Measurements from ENCODE around the gene ATN1. TPM values are rescaled to one million over a fixed set of nuclear protein-coding genes. Genes with fewer than 3 reads are reported as not detected.
A peak's percentile ranks its signal among the peaks of the same experiment; 100 is the strongest.

ATN1 gene
- total RNA-seq, 2 donors from 2014 or later, result 36.1 to 86.7 TPM

DNA sequence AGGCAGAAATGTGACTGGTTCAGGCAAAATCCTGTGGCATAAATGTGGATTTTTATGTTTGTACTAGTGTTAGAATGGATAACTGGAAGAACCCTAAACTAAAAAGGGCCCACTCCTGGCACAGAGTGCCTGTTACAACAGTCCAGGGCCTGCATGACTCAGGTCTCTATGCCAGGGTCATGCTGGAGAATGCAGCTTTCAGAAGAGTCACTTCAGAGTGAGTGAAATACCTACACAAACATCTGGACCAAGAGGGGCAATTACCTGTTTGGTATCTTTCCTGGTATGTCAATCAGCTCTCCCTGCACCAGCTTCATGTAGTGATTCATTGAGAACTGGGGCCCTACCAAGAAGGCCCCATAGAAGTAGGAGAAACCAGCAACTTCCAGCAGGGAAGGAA, 53.0 kb downstream of the ATN1 start:
- ATAC-seq (no peak), DNase-seq (no peak)
- H3K27me3 ChIP-seq, result no peaks in the 10 kb centered on the region
- TF ChIP-seq POLR2A (IDR thresholded peaks at IDR 0.05), result no peak
- TF ChIP-seq, protein P1, sequence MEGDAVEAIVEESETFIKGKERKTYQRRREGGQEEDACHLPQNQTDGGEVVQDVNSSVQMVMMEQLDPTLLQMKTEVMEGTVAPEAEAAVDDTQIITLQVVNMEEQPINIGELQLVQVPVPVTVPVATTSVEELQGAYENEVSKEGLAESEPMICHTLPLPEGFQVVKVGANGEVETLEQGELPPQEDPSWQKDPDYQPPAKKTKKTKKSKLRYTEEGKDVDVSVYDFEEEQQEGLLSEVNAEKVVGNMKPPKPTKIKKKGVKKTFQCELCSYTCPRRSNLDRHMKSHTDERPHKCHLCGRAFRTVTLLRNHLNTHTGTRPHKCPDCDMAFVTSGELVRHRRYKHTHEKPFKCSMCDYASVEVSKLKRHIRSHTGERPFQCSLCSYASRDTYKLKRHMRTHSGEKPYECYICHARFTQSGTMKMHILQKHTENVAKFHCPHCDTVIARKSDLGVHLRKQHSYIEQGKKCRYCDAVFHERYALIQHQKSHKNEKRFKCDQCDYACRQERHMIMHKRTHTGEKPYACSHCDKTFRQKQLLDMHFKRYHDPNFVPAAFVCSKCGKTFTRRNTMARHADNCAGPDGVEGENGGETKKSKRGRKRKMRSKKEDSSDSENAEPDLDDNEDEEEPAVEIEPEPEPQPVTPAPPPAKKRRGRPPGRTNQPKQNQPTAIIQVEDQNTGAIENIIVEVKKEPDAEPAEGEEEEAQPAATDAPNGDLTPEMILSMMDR (IDR thresholded peaks at IDR 0.05), result no peak
- H3K9me3 ChIP-seq, result no peaks in the 10 kb centered on the region
- no peak overlapping the region for H3K4me3 ChIP-seq
- intact Hi-C loops (cut with DNase I), result no loop called here
- H3K27ac ChIP-seq, result no peak overlapping the region
- peaks cover 5 to 24% of the 10 kb centered on the region in 2 donors for H3K36me3 ChIP-seq (replicated peaks in 1 of 2; ENCODE audit: insufficient read depth in 1 of 2, low read depth in 2 of 2)
- H3K4me1 ChIP-seq, result no peaks in the 10 kb centered on the region

GRCh38 chr12:6981152-6982052, 53.6 kb downstream of the ATN1 start:
- intact Hi-C loops (cut with DNase I), result no loop called here
- Histone ChIP-seq H3K27me3 (no peaks in the 10 kb centered on the region), H3K4me3 (no peak overlapping the region), H3K9me3 (no peaks in the 10 kb centered on the region), H3K4me1 (no peaks in the 10 kb centered on the region), H3K27ac (no peak overlapping the region), H3K36me3 (replicated peaks in 1 of 2; ENCODE audit: insufficient read depth in 1 of 2, low read depth in 2 of 2) (peaks cover 0 to 20% of the 10 kb centered on the region in 2 donors)
- 64 to 87% methylated on average over 10 of the region's 10 CpGs for WGBS, 2 donors
- DNase-seq (no peak), ATAC-seq (no peak)
- TF ChIP-seq POLR2A (IDR thresholded peaks at IDR 0.05), result no peak

- TF ChIP-seq, protein P1 (IDR thresholded peaks at IDR 0.05), result no peak
- no peak for TF ChIP-seq POLR2A (IDR thresholded peaks at IDR 0.05)
- intact Hi-C loops (cut with DNase I), result no loop called here
- 87 to 90% methylated on average over 7 of the region's 7 CpGs for WGBS, 2 donors
- Histone ChIP-seq H3K36me3 (replicated peaks in 1 of 2; ENCODE audit: insufficient read depth in 1 of 2, low read depth in 2 of 2) (peaks cover 0 to 17% of the 10 kb centered on the region in 2 donors), H3K9me3 (no peaks in the 10 kb centered on the region), H3K27me3 (no peaks in the 10 kb centered on the region), H3K27ac (no peak overlapping the region), H3K4me1 (peaks cover 5% of the 10 kb centered on the region), H3K4me3 (no peak overlapping the region)
- ATAC-seq (no peak), DNase-seq (no peak)
Measured at GRCh38 chr12:6982532-6982931, 54.8 kb downstream of the ATN1 start.

GRCh38 chr12:6987956-6988553, 60.3 kb downstream of the ATN1 start:
- Histone ChIP-seq H3K4me3 (no peak overlapping the region), H3K27ac (peak overlapping the region; percentile 66 to 89 (median 81)), H3K9me3 (no peaks in the 10 kb centered on the region), H3K4me1 (peaks cover 28% of the 10 kb centered on the region), H3K36me3 (replicated peaks in 1 of 2; ENCODE audit: insufficient read depth in 1 of 2, low read depth in 2 of 2) (no peaks in the 10 kb centered on the region), H3K27me3 (no peaks in the 10 kb centered on the region)
- TF ChIP-seq POLR2A (IDR thresholded peaks at IDR 0.05), result peak in 2 of 3 donors; percentile 37 to 42
- TF ChIP-seq, protein P1 (IDR thresholded peaks at IDR 0.05), result peak in 1 of 7 experiments; percentile 14
- 32% methylated on average over 11 of the region's 11 CpGs for WGBS, 2 donors
- DNase-seq, result peak; percentile 84 to 91 (median 88)
- intact Hi-C loops (cut with DNase I), result no loop called here
- ATAC-seq, result peak; percentile 98

MicroRNAs within 50 kb of the gene (microRNA counts, 767-probe panel; counts per million panel counts)
- 5,552 to 10,383 counts per million in 2 donors for microRNA hsa-miR-141-3p
- 9,528 to 14,368 counts per million in 2 donors for microRNA hsa-miR-200c-3p

Small RNA genes within 50 kb of the gene (microRNA-seq; reads per million reads assigned to microRNA genes)
- gene MIR141 (ENCODE audit: borderline number of aligned reads in 2 of 2, borderline replicate concordance in 2 of 2), result 3,104 to 4,339 reads per million in 2 donors
- 101,202 to 109,823 reads per million in 2 donors for gene MIR200C (ENCODE audit: borderline number of aligned reads in 2 of 2, borderline replicate concordance in 2 of 2)

Small RNA genes within 50 kb of the gene (small RNA-seq; reads per million reads assigned to genes)
- gene MIR141 (904 reads per million, percentile 99 among the genes with 10 or more reads in this experiment), gene MIR200C (38.7 reads per million, percentile 95 among the genes with 10 or more reads in this experiment), gene RNU7-1 (not detected), gene SCARNA12 (not detected)

Other genes starting within 250 kb of the ATN1 start
- 10 to 100 TPM; 20.0 to 25.4 TPM for gene ZNF384, start 238.6 kb upstream of the ATN1 start, total RNA-seq
- gene PIANP, start 227.1 kb upstream of the ATN1 start, total RNA-seq, result not detected
- 10 to 100 TPM; 20.2 to 27.7 TPM for gene COPS7A, start 203.9 kb upstream of the ATN1 start, total RNA-seq
- 10 to 100 TPM; 59.4 to 76.5 TPM for gene MLF2, start 174.8 kb upstream of the ATN1 start, total RNA-seq
- gene PTMS, start 161.6 kb upstream of the ATN1 start, total RNA-seq, result 100 to 1,000 TPM in 1 of 2 donors, 10 to 100 TPM in 1; 69.5 to 109 TPM
- gene LAG3, start 155.4 kb upstream of the ATN1 start, total RNA-seq, result not detected
- gene CD4, start 138.4 kb upstream of the ATN1 start, total RNA-seq, result 1 to 10 TPM; 3.0 to 5.2 TPM
- gene GPR162, start 106.1 kb upstream of the ATN1 start, total RNA-seq, result under 1 TPM in 1 of 2 donors, not detected in 1; 0.78 TPM
- 10 to 100 TPM; 17.6 to 43.2 TPM for gene P3H3, start 99.6 kb upstream of the ATN1 start, total RNA-seq
- gene GNB3, start 87.0 kb upstream of the ATN1 start, total RNA-seq, result under 1 TPM; 0.33 to 0.52 TPM
- 1 to 10 TPM in 1 of 2 donors, under 1 TPM in 1; 0.52 to 2.3 TPM for gene CDCA3, start 76.7 kb upstream of the ATN1 start, total RNA-seq
- 10 to 100 TPM; 18.2 to 60.6 TPM for gene USP5, start 75.8 kb upstream of the ATN1 start, total RNA-seq
- gene TPI1, start 60.4 kb upstream of the ATN1 start, total RNA-seq, result 100 to 1,000 TPM; 134 to 152 TPM
- 10 to 100 TPM in 1 of 2 donors, 1 to 10 TPM in 1; 2.6 to 11.9 TPM for gene SPSB2, start 54.7 kb upstream of the ATN1 start, total RNA-seq
- 10 to 100 TPM in 1 of 2 donors, 1 to 10 TPM in 1; 7.0 to 21.1 TPM for gene LRRC23, start 23.1 kb upstream of the ATN1 start, total RNA-seq
- gene ENO2, start 13.4 kb upstream of the ATN1 start, total RNA-seq, result 10 to 100 TPM in 1 of 2 donors, 1 to 10 TPM in 1; 4.4 to 11.9 TPM
- gene RNU7-1, start 15.9 kb downstream of the ATN1 start, total RNA-seq, result not detected
- gene C12orf57, start 16.1 kb downstream of the ATN1 start, total RNA-seq, result 100 to 1,000 TPM; 219 to 302 TPM
- gene PTPN6, start 23.4 kb downstream of the ATN1 start, total RNA-seq, result 10 to 100 TPM; 18.4 to 19.4 TPM
- 100 to 1,000 TPM in 1 of 2 donors, 10 to 100 TPM in 1; 83.4 to 125 TPM for gene PHB2, start 42.7 kb downstream of the ATN1 start, total RNA-seq
- gene EMG1, start 43.0 kb downstream of the ATN1 start, total RNA-seq, result 10 to 100 TPM in 1 of 2 donors, 1 to 10 TPM in 1; 8.3 to 15.5 TPM
- 10 to 100 TPM; 21.5 to 39.6 TPM for gene LPCAT3, start 90.5 kb downstream of the ATN1 start, total RNA-seq
- 100 to 1,000 TPM; 105 to 157 TPM for gene C1S, start 132.8 kb downstream of the ATN1 start, total RNA-seq
- 100 to 1,000 TPM; 113 to 133 TPM for gene C1R, start 164.5 kb downstream of the ATN1 start, total RNA-seq
- gene C1RL, start 181.3 kb downstream of the ATN1 start, total RNA-seq, result 10 to 100 TPM; 64.6 to 99.6 TPM
- gene RBP5, start 200.9 kb downstream of the ATN1 start, total RNA-seq, result 1 to 10 TPM in 1 of 2 donors, not detected in 1; 1.3 TPM
- gene CLSTN3, start 202.4 kb downstream of the ATN1 start, total RNA-seq, result 10 to 100 TPM; 27.5 to 64.9 TPM

All from body of pancreas (tissue), 4 donors.